ENCODE measurements around the gene RAPGEF1.

DNA sequence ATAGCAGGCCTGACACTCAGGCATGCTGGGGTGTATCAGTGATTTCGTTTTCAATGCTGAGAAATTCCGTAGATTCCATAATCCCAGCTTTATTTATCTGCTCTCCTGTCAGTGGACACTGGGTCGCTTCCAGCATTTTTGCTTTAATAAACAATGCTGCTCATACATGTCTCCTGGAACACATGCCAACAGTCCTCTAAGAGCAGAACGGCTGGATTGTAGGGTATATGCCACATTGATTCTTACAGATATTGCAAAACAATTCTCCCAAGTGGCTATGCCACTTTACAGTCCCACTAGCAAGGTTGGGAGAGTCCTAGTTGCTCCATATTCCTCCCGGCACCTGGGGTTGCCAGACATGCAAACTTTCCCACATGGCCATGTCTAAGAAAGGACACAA is 81.9 kb downstream of the RAPGEF1 start:
- TF ChIP-seq, protein P1, sequence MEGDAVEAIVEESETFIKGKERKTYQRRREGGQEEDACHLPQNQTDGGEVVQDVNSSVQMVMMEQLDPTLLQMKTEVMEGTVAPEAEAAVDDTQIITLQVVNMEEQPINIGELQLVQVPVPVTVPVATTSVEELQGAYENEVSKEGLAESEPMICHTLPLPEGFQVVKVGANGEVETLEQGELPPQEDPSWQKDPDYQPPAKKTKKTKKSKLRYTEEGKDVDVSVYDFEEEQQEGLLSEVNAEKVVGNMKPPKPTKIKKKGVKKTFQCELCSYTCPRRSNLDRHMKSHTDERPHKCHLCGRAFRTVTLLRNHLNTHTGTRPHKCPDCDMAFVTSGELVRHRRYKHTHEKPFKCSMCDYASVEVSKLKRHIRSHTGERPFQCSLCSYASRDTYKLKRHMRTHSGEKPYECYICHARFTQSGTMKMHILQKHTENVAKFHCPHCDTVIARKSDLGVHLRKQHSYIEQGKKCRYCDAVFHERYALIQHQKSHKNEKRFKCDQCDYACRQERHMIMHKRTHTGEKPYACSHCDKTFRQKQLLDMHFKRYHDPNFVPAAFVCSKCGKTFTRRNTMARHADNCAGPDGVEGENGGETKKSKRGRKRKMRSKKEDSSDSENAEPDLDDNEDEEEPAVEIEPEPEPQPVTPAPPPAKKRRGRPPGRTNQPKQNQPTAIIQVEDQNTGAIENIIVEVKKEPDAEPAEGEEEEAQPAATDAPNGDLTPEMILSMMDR (IDR thresholded peaks at IDR 0.05; ENCODE audit: low read length): no peak
- TF ChIP-seq EZH2 (optimal IDR thresholded peaks at IDR 0.05; ENCODE audit: low read depth, low read length): no peak
